ENCODE data around the gene DHRS4. TPM values are rescaled to one million over a fixed set of nuclear protein-coding genes. Genes with fewer than 3 reads are reported as not detected.
"Not testable (repeated sequence)": the region's sequence is repeated elsewhere in the genome, so short reads cannot be mapped to it uniquely, and the experiment has no call there.

DHRS4 gene
- total and polyA plus RNA-seq, 2 of the 13 experiments (the other 11 are each of a cell fraction or from before 2014, with no cell fraction given), result 23.9 to 45.1 TPM

DNA sequence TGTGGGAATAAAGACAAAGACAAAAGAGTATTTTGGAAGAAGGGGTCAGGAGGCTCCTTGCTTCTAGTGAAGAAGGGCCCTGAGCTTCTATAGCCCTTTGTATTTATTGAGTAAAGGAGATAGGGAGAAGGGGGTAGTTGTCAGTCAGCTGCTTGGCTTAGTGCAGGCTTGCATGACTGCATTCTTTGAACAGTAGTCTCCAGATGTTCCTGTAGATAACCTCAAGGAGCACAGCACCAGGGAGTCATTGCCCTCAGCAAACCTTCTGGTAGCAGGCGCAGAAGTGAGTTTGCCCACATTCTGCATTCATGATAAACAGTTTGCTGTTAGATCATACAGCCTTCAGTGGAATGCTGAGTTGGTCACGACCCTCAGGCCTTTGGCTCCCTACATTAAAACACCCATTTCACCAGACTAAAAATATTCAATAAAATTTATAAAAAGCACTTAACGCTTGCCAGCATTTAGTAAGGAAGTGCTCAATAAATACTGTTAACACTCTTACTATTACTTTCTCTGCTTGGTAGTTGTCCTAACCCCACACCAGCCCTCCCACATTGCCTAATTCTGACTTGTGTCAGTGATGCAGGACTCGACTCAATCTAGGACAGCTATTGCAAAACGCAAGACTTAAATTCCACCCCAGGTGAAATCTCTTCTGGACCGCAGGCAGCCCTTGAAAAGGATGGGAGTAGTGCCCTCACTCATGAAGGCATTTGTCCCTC, 3.0 kb upstream of the DHRS4 start:
- no peak for TF ChIP-seq ARNT (IDR thresholded peaks at IDR 0.05)
- 0 out of 2 replicates have a peak, but pooled peaks have one; percentile 31 for TF ChIP-seq ZNF841 (CRISPR knock-in tag; IDR thresholded peaks at IDR 0.05; ENCODE audit: borderline replicate concordance)
- TF ChIP-seq, protein P1, sequence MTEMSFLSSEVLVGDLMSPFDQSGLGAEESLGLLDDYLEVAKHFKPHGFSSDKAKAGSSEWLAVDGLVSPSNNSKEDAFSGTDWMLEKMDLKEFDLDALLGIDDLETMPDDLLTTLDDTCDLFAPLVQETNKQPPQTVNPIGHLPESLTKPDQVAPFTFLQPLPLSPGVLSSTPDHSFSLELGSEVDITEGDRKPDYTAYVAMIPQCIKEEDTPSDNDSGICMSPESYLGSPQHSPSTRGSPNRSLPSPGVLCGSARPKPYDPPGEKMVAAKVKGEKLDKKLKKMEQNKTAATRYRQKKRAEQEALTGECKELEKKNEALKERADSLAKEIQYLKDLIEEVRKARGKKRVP (CRISPR knock-in tag; IDR thresholded peaks at IDR 0.05), result 0 out of 4 replicates have a peak, but pooled peaks of 1 of the 2 experiments have one; percentile 10
- TF ChIP-seq ZNF605 (CRISPR knock-in tag; IDR thresholded peaks at IDR 0.05), result peak; percentile 48; the same call in 1 of the 2 replicates
- TF ChIP-seq SNAPC2 (CRISPR knock-in tag; IDR thresholded peaks at IDR 0.05), result no peak
- no peak for TF ChIP-seq NONO (IDR thresholded peaks at IDR 0.05)
- TF ChIP-seq NONO (CRISPR knock-in tag; conservative IDR thresholded peaks at IDR 0.05), result 0 out of 2 replicates have a peak, but pooled peaks have one; percentile 27
- TF ChIP-seq, protein P2, sequence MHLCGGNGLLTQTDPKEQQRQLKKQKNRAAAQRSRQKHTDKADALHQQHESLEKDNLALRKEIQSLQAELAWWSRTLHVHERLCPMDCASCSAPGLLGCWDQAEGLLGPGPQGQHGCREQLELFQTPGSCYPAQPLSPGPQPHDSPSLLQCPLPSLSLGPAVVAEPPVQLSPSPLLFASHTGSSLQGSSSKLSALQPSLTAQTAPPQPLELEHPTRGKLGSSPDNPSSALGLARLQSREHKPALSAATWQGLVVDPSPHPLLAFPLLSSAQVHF (CRISPR knock-in tag; IDR thresholded peaks at IDR 0.05), result 0 out of 2 replicates have a peak, but pooled peaks have one; percentile 40
- TF ChIP-seq ZNF30 (CRISPR knock-in tag; IDR thresholded peaks at IDR 0.05), result no peak
- TF ChIP-seq, protein P3, sequence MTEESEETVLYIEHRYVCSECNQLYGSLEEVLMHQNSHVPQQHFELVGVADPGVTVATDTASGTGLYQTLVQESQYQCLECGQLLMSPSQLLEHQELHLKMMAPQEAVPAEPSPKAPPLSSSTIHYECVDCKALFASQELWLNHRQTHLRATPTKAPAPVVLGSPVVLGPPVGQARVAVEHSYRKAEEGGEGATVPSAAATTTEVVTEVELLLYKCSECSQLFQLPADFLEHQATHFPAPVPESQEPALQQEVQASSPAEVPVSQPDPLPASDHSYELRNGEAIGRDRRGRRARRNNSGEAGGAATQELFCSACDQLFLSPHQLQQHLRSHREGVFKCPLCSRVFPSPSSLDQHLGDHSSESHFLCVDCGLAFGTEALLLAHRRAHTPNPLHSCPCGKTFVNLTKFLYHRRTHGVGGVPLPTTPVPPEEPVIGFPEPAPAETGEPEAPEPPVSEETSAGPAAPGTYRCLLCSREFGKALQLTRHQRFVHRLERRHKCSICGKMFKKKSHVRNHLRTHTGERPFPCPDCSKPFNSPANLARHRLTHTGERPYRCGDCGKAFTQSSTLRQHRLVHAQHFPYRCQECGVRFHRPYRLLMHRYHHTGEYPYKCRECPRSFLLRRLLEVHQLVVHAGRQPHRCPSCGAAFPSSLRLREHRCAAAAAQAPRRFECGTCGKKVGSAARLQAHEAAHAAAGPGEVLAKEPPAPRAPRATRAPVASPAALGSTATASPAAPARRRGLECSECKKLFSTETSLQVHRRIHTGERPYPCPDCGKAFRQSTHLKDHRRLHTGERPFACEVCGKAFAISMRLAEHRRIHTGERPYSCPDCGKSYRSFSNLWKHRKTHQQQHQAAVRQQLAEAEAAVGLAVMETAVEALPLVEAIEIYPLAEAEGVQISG (CRISPR knock-in tag; IDR thresholded peaks at IDR 0.05), result 0 out of 2 replicates have a peak, but pooled peaks have one; percentile 20

DNA sequence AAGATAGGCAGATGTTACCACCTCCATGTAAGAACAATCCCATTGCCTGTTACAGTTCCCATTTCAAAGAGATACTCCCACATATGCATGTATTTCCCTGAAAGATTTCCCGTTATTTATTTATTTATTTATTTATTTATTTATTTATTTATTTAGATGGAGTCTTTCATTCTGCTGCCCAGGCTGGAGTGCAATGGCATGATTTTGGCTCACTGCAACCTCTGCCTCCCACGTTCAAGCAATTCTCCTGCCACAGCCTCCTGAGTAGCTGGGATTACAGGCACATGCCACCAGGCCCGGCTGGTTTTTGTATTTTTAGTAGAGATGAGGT, 2.5 kb upstream of the DHRS4 start:
- 82% methylated on average over 3 of the region's 3 CpGs for WGBS (ENCODE audit: low lambda C conversion rate)
- POLR2A ChIA-PET, result interaction anchor here (1.6 to 3.1 kb wide), 2 partner anchors 315 to 318 kb away, joined by 5 to 17 read pairs; partner anchors contain the start of gene DHRS2

More for the DNA sequence above, 3.0 kb upstream of the DHRS4 start:
- Histone ChIP-seq H3K79me2 (ENCODE audit: insufficient read depth, low read length) (peaks cover 5% of the 10 kb centered on the region), H3K9me3 (ENCODE audit: low read length) (no peaks in the 10 kb centered on the region), H3K27ac (ENCODE audit: extremely low read length, insufficient read depth, low read length) (no peak overlapping the region), H3K4me3 (replicated peaks in 1 of 3; ENCODE audit: insufficient read depth in 1 of 3, low read depth in 2 of 3, low read length in 3 of 3) (no peak overlapping the region), H4K20me1 (ENCODE audit: insufficient read depth, low read length) (no peaks in the 10 kb centered on the region), H3K4me2 (ENCODE audit: low read depth, low read length) (no peak overlapping the region), H3K27me3 (ENCODE audit: control insufficient read depth in 1 of 2, insufficient read depth in 2 of 2, low read length in 2 of 2) (no peaks in the 10 kb centered on the region), H3K4me1 (ENCODE audit: insufficient read depth, low read length) (peaks cover 27% of the 10 kb centered on the region), H3K36me3 (replicated peaks in 1 of 2; ENCODE audit: control insufficient read depth in 1 of 2, insufficient read depth in 2 of 2, low read length in 2 of 2) (no peaks in the 10 kb centered on the region), H3K9ac (ENCODE audit: insufficient read depth, low read depth, low read length) (no peak overlapping the region), H2AFZ (ENCODE audit: low read length) (no peak overlapping the region)
- ChIA-PET POLR2A (interaction anchor here (1.6 to 3.1 kb wide), 2 partner anchors 315 to 317 kb away, joined by 5 to 17 read pairs; partner anchors contain the start of gene DHRS2), CTCF (ENCODE audit: low intra/inter-chr PET ratio, low total read pairs) (no interaction called here)
- BruUV-seq (replicated peaks), result no TSS peak
- in situ Hi-C loops (cut with HindIII; ENCODE audit: extremely low pct_ligation_motif_present, low pct_unique_long_range_greater_than_20kb) (no loop called here), intact Hi-C loops (cut with micrococcal nuclease; ENCODE audit: unreplicated experiment) (loop anchor here (5.0 kb wide), 1 partner anchor 68 kb away; no protein-coding TSS in a partner anchor)
- 73% methylated on average over 6 of the region's 6 CpGs for WGBS (ENCODE audit: low lambda C conversion rate)
- DNase-seq (ENCODE audit: low spot score) (no peak), FAIRE-seq (no peak), ATAC-seq (no peak)

More for the DNA sequence above, 2.5 kb upstream of the DHRS4 start:
- H3K9ac ChIP-seq (ENCODE audit: insufficient read depth, low read depth, low read length); ATAC-seq; H3K27ac ChIP-seq (ENCODE audit: extremely low read length, insufficient read depth, low read length); H3K36me3 ChIP-seq (replicated peaks in 1 of 2; ENCODE audit: control insufficient read depth in 1 of 2, insufficient read depth in 2 of 2, low read length in 2 of 2); H3K27me3 ChIP-seq (ENCODE audit: control insufficient read depth in 1 of 2, insufficient read depth in 2 of 2, low read length in 2 of 2); H3K4me3 ChIP-seq (replicated peaks in 1 of 3; ENCODE audit: insufficient read depth in 1 of 3, low read depth in 2 of 3, low read length in 3 of 3); FAIRE-seq; H2AFZ ChIP-seq (ENCODE audit: low read length); BruUV-seq (replicated peaks); H3K4me2 ChIP-seq (ENCODE audit: low read depth, low read length); H4K20me1 ChIP-seq (ENCODE audit: insufficient read depth, low read length); H3K9me3 ChIP-seq (ENCODE audit: low read length); DNase-seq (ENCODE audit: low spot score); in situ Hi-C loops (cut with HindIII; ENCODE audit: extremely low pct_ligation_motif_present, low pct_unique_long_range_greater_than_20kb); H3K79me2 ChIP-seq (ENCODE audit: insufficient read depth, low read length): not testable (repeated sequence)
- CTCF ChIA-PET (ENCODE audit: low intra/inter-chr PET ratio, low total read pairs), result interaction anchor here (1.2 kb wide), 1 partner anchor 21 kb away, joined by 6 read pairs; no protein-coding TSS in a partner anchor
- peaks cover 27% of the 10 kb centered on the region for H3K4me1 ChIP-seq (ENCODE audit: insufficient read depth, low read length)
- intact Hi-C loops (cut with micrococcal nuclease; ENCODE audit: unreplicated experiment), result loop anchor here (5.0 kb wide), 1 partner anchor 69 kb away; no protein-coding TSS in a partner anchor
